Central memory CD8-positive, alpha-beta T cell (primary cell): ENCODE results near the gene MYOD1.

ENCODE experiments used
- ATAC-seq: fragments of 150-1000 bp; cut with Tn5 transposase; replicated peaks from 2 replicates; pipeline ENCODE4 v1.10.0; 2022; ENCODE audit warnings: mild to moderate bottlenecking, moderate FRiP score, moderate number of reproducible peaks; ENCODE audit not compliant: poor library complexity, severe bottlenecking; ENCODE audit errors: extremely low read depth
- DNase-seq, 2 donors: peaks; one replicate each; pipeline ENCODE4 v3.0.0; 2021; ENCODE audit warnings: low spot score in 2 of 2
- H3K27ac Mint-ChIP-seq: one replicate; pipeline ENCODE4 v1.8.0; 2022; ENCODE audit warnings: low read depth, mild to moderate bottlenecking, moderate library complexity, mixed read lengths
- H3K27me3 Mint-ChIP-seq: one replicate; pipeline ENCODE4 v1.8.0; 2022; ENCODE audit warnings: mixed read lengths
- H3K36me3 Mint-ChIP-seq: one replicate; pipeline ENCODE4 v1.8.0; 2022; ENCODE audit warnings: mild to moderate bottlenecking, moderate library complexity, mixed read lengths; ENCODE audit not compliant: insufficient read depth
- H3K4me1 Mint-ChIP-seq: one replicate; pipeline ENCODE4 v1.8.0; 2022; ENCODE audit warnings: mixed read lengths
- H3K4me3 Mint-ChIP-seq: one replicate; pipeline ENCODE4 v1.8.0; 2022; ENCODE audit warnings: mild to moderate bottlenecking, moderate library complexity, mixed read lengths
- H3K9me3 Mint-ChIP-seq: one replicate; pipeline ENCODE4 v1.8.0; 2022; ENCODE audit warnings: mixed read lengths

Gene MYOD1

GRCh38 chr11:17694494-17695110 lies 24.8 kb upstream of the MYOD1 start:
- peaks cover 67% of the 10 kb centered on the region for H3K27me3 Mint-ChIP-seq
- no peaks in the 10 kb centered on the region for H3K9me3 Mint-ChIP-seq
- H3K36me3 Mint-ChIP-seq, result peaks cover 2% of the 10 kb centered on the region
- H3K4me3 Mint-ChIP-seq, result no peak overlapping the region
- ATAC-seq (no peak), DNase-seq (no peak)
- H3K4me1 Mint-ChIP-seq, result no peaks in the 10 kb centered on the region
- no peak overlapping the region for H3K27ac Mint-ChIP-seq

- DNase-seq (no peak), ATAC-seq (no peak)
- H3K4me3 Mint-ChIP-seq, result no peak overlapping the region
- H3K9me3 Mint-ChIP-seq, result no peaks in the 10 kb centered on the region
- no peak overlapping the region for H3K27ac Mint-ChIP-seq
- peaks cover 2% of the 10 kb centered on the region for H3K36me3 Mint-ChIP-seq
- H3K27me3 Mint-ChIP-seq, result peaks cover 67% of the 10 kb centered on the region
- H3K4me1 Mint-ChIP-seq, result no peaks in the 10 kb centered on the region
Observed at GRCh38 chr11:17695454-17696441, 23.6 kb upstream of the MYOD1 start.

GRCh38 chr11:17696741-17697140 lies 22.6 kb upstream of the MYOD1 start:
- Mint-ChIP-seq H3K4me3 (no peak overlapping the region), H3K4me1 (no peaks in the 10 kb centered on the region), H3K27ac (no peak overlapping the region), H3K36me3 (peaks cover 2% of the 10 kb centered on the region), H3K27me3 (peaks cover 57% of the 10 kb centered on the region), H3K9me3 (no peaks in the 10 kb centered on the region)
- ATAC-seq, result no peak
- no peak for DNase-seq

GRCh38 chr11:17697175-17697949 lies 22.0 kb upstream of the MYOD1 start:
- H3K4me1 Mint-ChIP-seq, result no peaks in the 10 kb centered on the region
- no peaks in the 10 kb centered on the region for H3K9me3 Mint-ChIP-seq
- peaks cover 2% of the 10 kb centered on the region for H3K36me3 Mint-ChIP-seq
- peaks cover 51% of the 10 kb centered on the region for H3K27me3 Mint-ChIP-seq
- DNase-seq (no peak), ATAC-seq (no peak)
- no peak overlapping the region for H3K4me3 Mint-ChIP-seq
- no peak overlapping the region for H3K27ac Mint-ChIP-seq

- ATAC-seq (no peak), DNase-seq (no peak)
- H3K36me3 Mint-ChIP-seq, result peaks cover 2% of the 10 kb centered on the region
- peaks cover 32% of the 10 kb centered on the region for H3K27me3 Mint-ChIP-seq
- H3K4me3 Mint-ChIP-seq, result no peak overlapping the region
- H3K9me3 Mint-ChIP-seq, result peaks cover 6% of the 10 kb centered on the region
- H3K27ac Mint-ChIP-seq, result no peak overlapping the region
- H3K4me1 Mint-ChIP-seq, result no peaks in the 10 kb centered on the region
Observed at GRCh38 chr11:17699147-17700114, 19.9 kb upstream of the MYOD1 start.

GRCh38 chr11:17700991-17701390 lies 18.4 kb upstream of the MYOD1 start:
- H3K4me1 Mint-ChIP-seq, result no peaks in the 10 kb centered on the region
- H3K27me3 Mint-ChIP-seq, result peaks cover 18% of the 10 kb centered on the region
- ATAC-seq (no peak), DNase-seq (no peak)
- no peaks in the 10 kb centered on the region for H3K36me3 Mint-ChIP-seq
- no peak overlapping the region for H3K4me3 Mint-ChIP-seq
- H3K27ac Mint-ChIP-seq, result no peak overlapping the region
- peaks cover 6% of the 10 kb centered on the region for H3K9me3 Mint-ChIP-seq

- Mint-ChIP-seq H3K4me3 (no peak overlapping the region), H3K36me3 (no peaks in the 10 kb centered on the region), H3K27ac (no peak overlapping the region), H3K27me3 (peaks cover 2% of the 10 kb centered on the region), H3K9me3 (peaks cover 6% of the 10 kb centered on the region), H3K4me1 (no peaks in the 10 kb centered on the region)
- ATAC-seq (no peak), DNase-seq (no peak)
Observed at GRCh38 chr11:17702876-17703275, 16.5 kb upstream of the MYOD1 start.

GRCh38 chr11:17703951-17704350 lies 15.4 kb upstream of the MYOD1 start:
- ATAC-seq, result no peak
- H3K9me3 Mint-ChIP-seq, result peaks cover 6% of the 10 kb centered on the region
- H3K27ac Mint-ChIP-seq, result no peak overlapping the region
- no peaks in the 10 kb centered on the region for H3K27me3 Mint-ChIP-seq
- no peak for DNase-seq
- no peak overlapping the region for H3K4me3 Mint-ChIP-seq
- H3K4me1 Mint-ChIP-seq, result no peaks in the 10 kb centered on the region
- no peaks in the 10 kb centered on the region for H3K36me3 Mint-ChIP-seq

- Mint-ChIP-seq H3K27ac (no peak overlapping the region), H3K27me3 (no peaks in the 10 kb centered on the region), H3K36me3 (no peaks in the 10 kb centered on the region), H3K9me3 (peaks cover 6% of the 10 kb centered on the region), H3K4me3 (no peak overlapping the region), H3K4me1 (no peaks in the 10 kb centered on the region)
- ATAC-seq, result no peak
- no peak for DNase-seq
Observed at GRCh38 chr11:17707830-17708229, 11.5 kb upstream of the MYOD1 start.

GRCh38 chr11:17711836-17712235 lies 7.5 kb upstream of the MYOD1 start:
- Mint-ChIP-seq H3K36me3 (no peaks in the 10 kb centered on the region), H3K27ac (no peak overlapping the region)
- no peak for ATAC-seq

GRCh38 chr11:17713851-17714250 lies 5.5 kb upstream of the MYOD1 start:
- no peaks in the 10 kb centered on the region for H3K9me3 Mint-ChIP-seq
- no peaks in the 10 kb centered on the region for H3K4me1 Mint-ChIP-seq

More at GRCh38 chr11:17711836-17712235, 7.5 kb upstream of the MYOD1 start:
- no peaks in the 10 kb centered on the region for H3K4me1 Mint-ChIP-seq
- no peak for DNase-seq
- no peaks in the 10 kb centered on the region for H3K27me3 Mint-ChIP-seq
- no peaks in the 10 kb centered on the region for H3K9me3 Mint-ChIP-seq
- no peak overlapping the region for H3K4me3 Mint-ChIP-seq

More at GRCh38 chr11:17713851-17714250, 5.5 kb upstream of the MYOD1 start:
- Mint-ChIP-seq H3K36me3 (no peaks in the 10 kb centered on the region), H3K27ac (no peak overlapping the region), H3K4me3 (no peak overlapping the region), H3K27me3 (peaks cover 4% of the 10 kb centered on the region)
- ATAC-seq (no peak), DNase-seq (no peak)
